ENCODE results near the gene TOP3B. TPM values are rescaled to one million over a fixed set of nuclear protein-coding genes. Genes with fewer than 3 reads are reported as not detected.

TOP3B gene
- total and polyA plus RNA-seq, 10 of the 15 experiments (the other 5 are each of a cell fraction or from before 2014, with no cell fraction given), result 0.60 to 47.3 (median 33.7) TPM

GRCh38 chr22:21952586-21953571, 29.7 kb downstream of the TOP3B start, which contains the start of gene PPM1F (continued):
- TF ChIP-seq ZNF687 (IDR thresholded peaks at IDR 0.05) (peak; percentile 48), CHD2 (IDR thresholded peaks at IDR 0.05; ENCODE audit: borderline replicate concordance, low read depth, low read length) (0 out of 2 replicates have a peak, but pooled peaks have one; percentile 17), IKZF1 (conservative IDR thresholded peaks at IDR 0.05) (peak; percentile 73), YY1 (IDR thresholded peaks at IDR 0.05; ENCODE audit: low read depth, low read length) (peak; percentile 65; the same call in 1 of the 2 replicates), BACH1 (IDR thresholded peaks at IDR 0.05; ENCODE audit: borderline replicate concordance) (peak; percentile 73), SIN3A (IDR thresholded peaks at IDR 0.05; ENCODE audit: low read depth, low read length) (peak; percentile 43; the same call in 1 of the 2 replicates), LARP7 (IDR thresholded peaks at IDR 0.05) (peak; percentile 87)
